Nucleus accumbens (tissue), 56 donors: Measurements from ENCODE around the gene ZNF628.

Source experiments
- DNase-seq, 56 donors: peaks; one replicate each; lab custom pipeline; 2025; lab: John Stamatoyannopoulos, UW

ZNF628 gene

DNA sequence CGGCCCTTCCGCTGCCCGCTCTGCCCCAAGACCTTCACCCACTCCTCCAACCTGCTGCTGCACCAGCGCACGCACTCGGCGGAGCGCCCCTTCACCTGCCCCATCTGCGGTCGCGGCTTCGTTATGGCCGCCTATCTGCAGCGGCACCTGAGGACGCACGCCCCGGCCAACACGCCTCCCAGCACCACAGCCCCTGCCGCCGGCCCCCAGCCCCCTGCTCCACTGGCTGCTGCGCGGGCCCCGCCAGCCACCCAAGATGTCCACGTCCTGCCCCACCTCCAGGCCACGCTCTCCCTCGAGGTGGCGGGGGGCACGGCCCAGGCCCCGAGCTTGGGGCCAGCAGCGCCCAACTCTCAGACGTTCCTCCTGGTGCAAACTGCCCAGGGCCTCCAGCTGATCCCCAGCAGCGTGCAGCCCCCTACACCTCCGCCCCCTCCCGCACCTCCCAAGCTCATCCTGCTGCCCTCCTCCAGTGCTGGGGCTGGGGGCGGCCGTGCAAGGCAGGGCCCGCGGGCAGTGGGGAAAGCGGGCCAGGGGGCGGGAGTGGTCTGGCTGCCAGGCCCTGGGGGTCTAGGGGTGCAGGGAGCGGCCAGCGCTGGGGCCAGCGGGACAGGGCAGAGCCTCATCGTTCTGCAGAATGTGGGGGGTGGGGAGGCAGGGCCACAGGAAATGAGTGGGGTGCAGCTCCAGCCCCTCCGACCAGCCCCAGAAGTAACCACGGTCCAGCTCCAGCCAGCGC, 6.7 kb downstream of the ZNF628 start:
- DNase-seq, result no peak

DNA sequence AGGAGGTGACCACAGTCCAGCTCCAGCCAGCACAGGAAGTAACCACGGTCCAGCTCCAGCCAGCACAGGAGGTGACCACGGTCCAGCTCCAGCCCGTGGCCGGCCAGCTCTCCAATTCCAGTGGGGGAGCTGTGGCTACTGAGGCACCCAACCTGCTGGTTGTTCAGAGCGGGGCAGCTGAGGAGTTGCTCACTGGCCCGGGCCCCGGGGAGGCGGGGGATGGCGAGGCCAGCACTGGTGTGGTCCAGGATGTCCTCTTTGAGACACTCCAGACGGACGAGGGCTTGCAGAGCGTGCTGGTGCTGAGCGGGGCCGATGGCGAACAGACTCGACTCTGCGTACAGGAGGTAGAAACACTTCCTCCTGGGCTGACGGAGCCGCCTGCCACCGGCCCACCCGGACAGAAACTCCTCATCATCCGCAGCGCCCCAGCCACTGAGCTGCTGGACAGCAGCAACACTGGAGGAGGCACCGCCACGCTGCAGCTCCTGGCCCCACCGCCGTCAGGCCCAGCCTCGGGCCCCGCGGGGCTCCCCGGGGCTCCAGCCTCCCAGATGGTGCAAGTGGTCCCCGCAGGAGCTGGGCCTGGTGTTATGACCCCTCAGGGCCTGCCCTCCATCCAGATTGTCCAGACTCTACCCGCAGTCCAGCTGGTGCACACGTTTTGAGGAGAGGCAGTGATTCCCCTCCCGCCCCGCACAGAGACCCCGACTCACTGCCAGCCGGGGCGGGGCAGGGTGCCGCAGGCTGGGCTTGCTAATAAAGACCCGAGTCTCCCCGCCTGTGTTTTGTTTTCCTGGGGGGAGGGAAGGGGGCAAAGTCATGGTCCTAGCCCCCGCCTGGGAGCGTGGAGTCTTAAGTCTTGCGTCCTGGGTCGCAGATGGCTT, 7.5 kb downstream of the ZNF628 start:
- no peak for DNase-seq

DNA sequence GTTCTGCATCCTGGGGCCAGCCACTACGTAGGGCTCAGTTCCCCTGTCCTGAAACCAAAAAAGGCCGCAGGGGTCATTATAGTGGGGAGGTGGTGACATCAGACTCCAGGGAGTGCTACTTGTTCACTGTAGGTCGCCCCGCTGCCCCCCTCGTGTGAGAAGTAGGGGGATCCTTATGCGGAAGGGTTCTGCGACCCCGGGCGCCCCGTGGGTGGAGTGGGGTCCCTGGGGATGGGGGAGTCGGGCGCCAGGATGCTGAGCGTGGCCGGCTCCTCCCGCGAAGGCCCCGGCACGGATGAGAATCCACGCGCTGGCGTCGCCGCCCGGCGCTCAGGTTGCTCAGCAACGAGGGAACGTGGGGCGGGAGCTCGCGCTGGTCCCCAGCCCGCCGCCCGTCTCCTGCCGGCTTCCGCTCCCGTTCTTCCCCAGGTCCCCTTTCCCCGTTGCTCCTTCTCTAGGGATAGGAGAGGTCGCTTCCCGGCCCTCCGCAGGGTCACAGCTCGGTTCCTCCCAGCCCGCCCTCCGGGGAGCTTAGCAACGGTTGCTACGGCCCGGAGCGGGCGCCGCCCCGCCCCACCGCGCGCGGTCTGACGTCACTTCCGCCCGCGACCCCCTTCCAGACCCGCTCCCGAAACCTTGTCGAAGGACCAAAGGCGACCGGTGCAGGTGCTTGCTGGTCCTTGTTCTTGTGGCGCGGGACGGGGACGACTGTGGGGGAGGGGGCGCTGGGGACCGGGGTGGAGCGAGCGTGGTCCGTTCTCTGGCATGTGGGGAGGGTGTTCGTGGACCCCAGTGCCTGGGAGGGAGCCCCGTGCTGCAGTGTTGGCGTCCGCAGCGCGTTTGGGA, 8.4 kb downstream of the ZNF628 start, which contains the start of gene NAT14:
Gene NAT14, plus strand, starts transcription at position 596 of the 846 bp plus-strand sequence. CDS start 521 bp downstream, outside the sequence.
- peak in 45 of 56 donors; percentile 12 to 84 (median 56) for DNase-seq

DNA sequence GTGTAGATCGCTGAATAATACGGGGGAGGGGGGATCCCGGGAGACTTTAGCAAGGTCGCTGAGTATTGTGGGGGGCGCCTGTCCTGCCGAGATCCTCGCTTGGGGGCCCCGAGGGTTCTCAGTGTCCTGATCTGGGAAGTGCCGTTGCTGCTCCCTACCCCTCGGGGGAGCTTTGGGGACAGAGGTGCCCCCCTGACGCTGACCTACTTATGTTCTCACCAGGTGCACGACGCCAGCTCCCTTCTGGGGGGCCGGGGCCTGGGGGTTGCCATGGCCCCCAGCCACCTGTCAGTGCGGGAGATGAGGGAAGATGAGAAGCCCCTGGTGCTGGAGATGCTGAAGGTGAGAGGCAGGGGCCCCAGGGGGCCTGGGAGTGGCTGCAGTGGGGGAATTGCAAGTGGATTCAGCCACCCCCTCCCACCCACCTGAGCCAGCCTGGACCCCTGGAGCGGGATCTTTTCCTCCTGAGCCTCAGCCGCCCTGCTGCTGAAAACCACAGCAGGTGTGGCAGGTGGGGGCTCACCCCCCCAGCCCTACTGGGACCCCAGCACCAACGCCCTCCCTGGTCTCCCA, 9.1 kb downstream of the ZNF628 start:
- peak in 1 of 56 donors; percentile 47 for DNase-seq

DNA sequence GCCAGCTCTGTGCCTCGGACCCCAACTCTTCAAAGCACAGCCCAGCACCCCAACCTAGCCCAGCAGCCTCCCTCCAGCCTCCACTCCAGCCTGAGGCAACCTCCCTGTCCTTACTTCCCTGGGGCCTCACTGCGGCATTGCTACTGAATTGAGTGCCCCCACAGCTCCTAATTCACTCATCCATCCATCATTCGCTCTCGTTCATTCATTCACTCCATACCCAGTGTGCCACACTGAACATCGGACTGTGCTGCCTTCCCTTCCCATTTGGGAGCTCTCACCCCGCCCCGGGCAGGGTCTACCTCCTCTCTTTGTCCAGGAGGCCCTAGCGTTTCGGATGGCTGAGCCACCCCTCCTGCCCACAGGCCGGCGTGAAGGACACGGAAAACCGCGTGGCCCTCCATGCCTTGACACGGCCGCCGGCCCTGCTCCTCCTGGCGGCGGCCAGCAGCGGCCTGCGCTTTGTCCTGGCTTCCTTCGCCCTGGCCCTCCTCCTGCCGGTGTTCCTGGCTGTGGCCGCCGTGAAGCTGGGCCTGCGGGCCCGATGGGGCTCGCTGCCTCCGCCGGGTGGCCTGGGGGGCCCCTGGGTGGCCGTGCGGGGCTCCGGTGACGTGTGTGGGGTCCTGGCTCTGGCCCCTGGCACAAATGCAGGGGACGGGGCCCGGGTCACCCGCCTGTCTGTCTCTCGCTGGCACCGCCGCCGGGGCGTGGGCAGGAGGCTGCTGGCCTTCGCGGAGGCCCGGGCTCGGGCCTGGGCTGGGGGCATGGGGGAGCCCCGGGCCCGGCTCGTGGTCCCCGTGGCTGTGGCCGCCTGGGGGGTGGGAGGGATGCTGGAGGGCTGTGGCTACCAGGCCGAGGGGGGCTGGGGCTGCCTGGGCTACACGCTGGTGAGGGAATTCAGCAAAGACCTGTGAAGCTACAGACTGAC, 9.9 kb downstream of the ZNF628 start:
- DNase-seq, result no peak

DNA sequence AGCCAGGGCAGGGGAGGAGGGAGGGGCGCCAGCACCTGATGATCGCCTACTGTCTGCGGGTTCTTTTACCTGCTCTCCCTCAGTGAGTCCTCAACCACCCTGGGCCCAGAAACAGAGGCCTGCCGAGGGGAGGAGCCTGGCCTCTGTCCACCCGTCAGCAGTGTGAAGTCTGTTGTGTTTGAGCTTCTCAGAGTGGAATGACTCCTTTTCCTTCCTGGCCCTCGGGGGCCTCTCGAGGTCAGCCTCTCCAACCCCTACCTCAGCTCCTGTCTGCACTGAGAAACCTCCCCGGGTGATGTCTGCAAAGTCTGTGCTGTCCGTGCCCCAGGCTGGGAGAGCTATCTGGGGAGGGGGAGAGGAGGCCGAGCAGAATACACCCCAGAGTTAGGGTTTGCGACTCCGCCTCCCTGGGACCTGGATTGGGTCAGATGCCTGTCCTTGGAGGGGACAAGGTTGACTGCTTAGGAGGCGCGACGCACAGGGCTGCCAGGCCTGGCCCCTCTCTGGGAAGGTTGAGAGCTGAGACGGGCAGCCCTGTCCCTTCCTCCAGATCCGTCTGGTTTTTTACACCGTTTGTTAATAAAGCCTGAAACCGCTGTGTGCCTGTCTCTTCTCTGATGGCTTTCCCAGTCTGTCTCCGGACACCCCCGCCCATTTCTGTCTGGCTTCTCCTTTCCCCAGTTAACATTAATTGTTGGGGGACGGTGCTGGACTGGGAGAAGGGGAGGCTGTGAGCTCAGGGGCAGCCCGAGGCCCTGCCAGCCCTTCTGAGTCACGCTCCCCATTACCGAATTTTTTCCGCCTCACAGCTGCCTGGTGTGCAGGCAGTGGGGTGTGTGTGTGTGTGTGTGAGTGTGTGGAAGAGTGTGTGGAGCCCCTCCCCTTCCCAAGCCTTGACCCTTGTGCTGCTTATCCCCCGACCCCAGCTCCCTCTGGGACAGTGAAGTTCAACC, 10.8 kb downstream of the ZNF628 start:
- peak in 2 of 56 donors; percentile 24 to 32 for DNase-seq

DNA sequence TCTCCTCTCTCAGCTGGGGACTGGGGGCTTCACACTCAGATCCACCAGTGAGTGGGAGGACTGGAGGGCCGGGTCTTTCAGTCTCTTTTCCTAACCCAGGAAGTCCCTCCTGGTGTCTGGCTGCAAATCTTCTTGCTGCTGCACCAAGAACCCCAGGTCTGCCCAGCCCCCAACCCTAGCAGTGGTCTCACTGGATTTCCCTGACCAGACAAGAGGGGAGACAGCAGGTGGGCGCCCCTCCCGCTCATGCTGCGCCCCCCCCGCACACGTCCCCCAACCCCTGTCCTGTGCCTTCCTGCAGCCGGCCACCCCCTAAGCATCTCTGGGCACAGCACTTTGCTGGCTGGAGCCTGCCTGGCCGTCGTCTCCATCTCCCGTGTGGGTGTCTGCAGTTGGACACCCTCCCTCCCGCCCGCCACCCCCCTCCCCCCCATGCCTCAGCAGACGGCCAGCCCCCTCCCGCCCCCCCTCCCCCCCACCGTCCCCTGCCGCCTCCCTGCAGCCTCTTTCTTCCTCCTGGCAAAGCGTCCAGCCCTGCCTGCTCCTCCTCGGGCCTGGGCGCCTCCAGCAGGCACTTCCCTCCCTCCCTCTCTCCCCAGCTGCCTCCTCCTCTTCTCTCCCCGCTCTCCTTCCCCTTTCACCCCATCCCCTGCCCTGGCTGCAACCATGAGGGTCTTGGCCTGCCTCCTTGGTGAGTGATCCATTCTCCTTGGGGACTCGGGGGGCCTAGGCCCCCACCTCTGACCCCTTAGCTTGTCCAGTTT, 11.7 kb downstream of the ZNF628 start, which contains the start of gene SSC5D:
Gene SSC5D, plus strand, starts transcription at position 513 of the 764 bp plus-strand sequence. Its CDS starts 154 bp downstream, at position 667.
- DNase-seq, result peak in 8 of 56 donors; percentile 12 to 43 (median 22)

DNA sequence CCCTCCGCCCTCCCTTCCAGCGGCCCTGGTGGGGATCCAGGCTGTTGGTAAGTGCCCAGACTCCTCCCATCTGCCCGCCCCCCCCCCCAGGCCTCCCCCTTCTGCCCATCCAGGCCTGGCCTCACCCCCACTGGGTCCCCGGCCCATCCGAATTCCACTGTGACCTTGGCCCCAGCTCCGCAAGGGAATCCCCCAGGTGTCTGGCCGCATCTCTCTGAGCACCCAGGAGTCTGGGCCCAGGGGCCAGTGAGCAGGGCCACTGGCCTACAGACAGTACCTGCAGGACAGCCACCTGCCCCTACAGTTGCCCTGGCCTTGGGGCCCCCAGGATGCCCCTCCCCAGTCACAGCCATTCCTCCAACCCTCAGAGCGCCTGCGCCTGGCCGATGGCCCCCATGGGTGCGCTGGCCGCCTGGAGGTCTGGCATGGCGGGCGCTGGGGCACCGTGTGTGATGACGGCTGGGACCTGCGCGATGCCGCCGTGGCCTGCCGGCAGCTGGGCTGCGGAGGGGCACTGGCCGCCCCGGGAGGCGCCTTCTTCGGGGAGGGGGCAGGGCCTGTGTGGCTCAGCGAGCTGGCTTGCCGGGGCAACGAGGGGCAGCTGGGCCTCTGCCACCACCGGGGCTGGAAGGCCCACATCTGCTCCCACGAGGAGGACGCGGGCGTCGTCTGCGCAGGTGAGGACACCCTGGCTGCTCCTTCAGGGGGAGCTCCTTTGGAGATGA, 12.7 kb downstream of the ZNF628 start:
- peak in 2 of 56 donors; percentile 19 to 34 for DNase-seq

DNA sequence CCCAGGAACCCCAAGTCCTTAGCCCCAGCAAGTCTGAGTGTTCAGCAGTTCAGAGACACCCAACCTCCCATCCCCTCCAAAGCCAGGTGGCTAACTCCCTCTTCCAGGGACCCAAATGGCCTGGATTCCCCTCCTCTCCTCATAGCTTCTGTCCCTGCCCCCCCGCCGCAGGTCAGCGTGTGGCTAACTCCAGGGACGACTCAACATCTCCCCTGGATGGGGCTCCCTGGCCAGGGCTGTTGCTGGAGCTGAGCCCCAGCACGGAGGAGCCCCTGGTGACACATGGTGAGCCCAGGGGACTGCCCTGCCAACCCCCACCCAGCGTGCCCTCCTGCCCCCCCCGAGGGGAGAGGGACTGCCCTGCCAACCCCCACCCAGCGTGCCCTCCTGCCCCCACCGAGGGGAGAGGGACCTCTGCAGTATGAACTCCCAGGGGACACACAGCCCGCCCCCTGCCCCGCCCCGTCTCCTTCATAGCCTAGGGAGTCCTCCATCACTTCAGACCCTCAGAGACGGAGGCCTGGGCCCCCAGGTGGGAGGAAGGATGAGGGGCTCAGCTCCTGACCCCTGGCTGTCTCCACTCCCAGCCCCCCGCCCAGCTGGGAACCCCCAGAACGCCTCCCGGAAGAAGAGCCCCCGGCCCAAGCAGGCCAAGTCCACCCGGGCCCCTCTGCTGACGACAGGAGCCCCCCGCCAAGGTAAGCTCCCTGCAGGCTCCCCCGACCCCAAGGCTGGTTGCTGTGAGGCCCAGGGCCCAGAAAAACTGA, 13.5 kb downstream of the ZNF628 start:
- DNase-seq, result no peak

DNA sequence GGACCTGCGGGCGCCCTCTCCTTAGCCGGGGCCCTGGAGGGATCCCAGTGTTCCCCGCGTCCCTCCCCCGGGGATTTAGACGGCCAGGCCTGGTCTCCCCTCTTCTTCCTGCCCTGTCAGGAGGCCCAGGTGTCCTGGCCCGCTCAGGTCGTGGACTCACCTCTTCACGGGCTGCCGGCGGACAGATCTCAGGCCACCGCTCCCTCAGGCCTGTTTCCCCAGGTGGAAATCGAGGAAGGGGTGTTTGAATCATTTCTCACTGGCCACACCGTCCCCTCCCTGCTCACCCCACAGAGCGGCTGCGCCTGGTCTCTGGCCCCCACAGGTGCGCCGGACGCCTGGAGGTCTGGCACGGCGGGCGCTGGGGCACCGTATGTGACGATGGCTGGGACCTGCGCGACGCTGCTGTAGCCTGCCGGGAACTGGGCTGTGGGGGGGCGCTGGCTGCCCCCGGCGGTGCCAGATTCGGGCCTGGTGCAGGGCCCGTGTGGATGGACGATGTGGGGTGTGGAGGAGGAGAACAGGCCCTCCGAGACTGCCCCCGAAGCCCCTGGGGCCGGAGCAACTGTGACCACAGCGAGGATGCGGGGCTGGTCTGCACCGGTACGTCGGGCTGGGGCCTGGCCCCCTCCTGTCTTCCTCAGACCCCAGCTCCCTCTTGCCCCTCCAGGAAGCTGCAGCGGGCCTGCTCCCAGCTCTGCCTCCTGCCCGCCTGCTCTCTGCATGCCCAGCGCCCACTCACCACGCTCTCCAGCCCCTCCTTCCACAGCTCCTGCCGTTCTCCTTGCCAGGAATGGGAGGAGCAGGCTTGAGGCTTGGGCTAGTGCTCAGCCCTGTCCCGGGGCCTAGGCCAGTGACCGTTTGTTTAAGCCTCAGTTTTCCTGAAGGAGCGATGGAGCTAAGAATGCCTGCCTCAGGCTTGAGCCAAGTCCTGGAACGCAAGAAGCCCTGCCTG, 14.3 kb downstream of the ZNF628 start:
- DNase-seq, result no peak

DNA sequence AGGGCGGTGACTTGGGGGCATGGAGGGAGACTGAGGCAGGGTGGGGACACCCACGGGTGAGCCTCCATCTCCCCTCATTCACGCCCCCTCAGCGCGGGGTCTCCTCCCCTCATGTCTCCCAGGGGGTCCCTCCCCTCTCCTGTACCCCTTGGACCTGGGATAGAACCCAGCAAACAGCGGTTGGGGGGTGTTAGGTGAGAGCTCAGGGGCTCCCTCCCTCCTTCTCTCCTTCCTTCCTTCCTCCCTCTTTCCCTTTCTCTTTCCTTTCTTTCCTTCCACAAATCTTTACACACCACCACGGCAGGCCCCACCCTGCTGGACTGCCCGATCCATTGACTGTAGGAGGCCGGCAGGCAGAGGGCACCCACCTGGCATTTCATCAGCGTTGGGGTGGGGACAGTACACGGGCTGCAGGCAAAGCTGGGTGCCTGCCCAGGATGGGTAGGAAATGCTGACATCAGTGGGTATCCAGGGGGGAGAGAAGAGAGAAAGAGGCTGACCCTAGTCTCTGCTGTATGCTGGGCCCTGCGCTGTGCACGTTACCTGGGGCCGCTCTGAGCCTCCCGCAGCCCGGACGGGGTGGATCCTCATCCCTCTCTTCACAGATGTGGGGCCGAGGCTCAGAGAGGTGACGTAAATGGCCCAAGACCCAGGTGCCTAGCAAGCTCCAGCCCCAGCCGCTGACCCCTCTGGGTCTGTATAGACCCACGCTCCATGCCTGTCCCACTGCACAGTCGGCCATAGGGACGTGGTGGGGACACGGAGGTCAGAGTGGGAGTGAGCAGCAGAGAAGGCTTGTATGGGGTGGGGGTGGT, 15.3 kb downstream of the ZNF628 start:
- DNase-seq, result no peak

DNA sequence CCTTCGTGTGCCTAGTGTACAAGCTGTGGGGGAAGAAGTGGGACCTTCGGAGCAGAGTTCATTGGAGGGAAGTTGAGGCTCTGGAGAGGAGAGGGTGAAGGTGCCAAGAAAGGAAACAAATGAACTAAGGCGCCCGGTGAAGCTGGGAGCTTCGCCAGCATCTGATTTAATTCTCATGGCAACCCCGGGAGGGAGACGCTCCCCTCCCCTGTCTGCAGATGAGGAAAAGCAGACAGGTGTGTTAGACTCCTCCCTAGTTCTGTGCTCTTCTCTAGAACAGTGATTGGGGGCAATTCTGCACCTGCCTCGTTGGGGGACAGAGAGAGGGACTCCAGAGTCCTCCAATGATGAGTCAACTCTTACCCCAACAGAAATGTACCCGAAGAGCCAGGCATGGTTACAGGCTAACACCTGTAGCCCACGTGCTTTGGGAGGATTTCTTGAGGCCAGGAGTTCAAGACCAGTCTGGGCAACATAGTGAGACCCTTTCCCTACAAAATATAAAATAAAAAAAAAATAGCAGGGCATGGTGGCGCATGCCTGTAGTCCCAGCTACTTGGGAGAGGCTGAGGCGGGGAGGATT, 16.0 kb downstream of the ZNF628 start:
- DNase-seq, result peak in 15 of 56 donors; percentile 5 to 56 (median 37)

DNA sequence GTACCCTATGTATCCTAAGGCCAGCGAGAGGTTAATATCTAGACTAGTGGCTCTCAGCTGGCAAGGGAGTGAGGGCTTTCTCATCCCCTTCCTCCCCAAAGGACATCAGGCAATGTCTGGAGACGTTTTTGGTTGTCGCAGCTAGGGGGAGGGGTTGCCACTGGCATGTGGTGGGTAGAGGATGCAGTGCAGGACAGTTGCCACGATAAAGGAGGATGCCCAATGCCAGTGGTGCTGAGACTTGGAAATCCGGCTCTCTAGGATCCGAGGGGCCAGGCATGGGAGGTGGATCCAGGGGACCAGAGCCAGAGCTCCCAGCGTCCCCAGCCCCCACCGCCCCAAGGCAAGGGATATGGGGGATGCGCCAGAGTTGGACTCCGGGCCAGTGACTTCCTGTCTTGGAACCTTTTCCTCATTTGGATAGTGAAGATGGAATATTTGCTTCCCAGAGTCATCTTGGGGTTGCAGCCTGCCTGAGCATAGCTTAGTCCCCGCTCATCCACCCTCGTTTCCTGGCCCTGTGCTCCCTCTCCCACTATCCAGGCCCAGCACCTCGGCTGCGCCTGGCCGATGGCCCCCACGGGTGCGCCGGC, 16.7 kb downstream of the ZNF628 start:
- DNase-seq, result no peak
